CD4-positive, CD25-positive, alpha-beta regulatory T cell (primary cell): ENCODE results near the gene RHD. TPM values are rescaled to one million over a fixed set of nuclear protein-coding genes. Genes with fewer than 3 reads are reported as not detected.
"Not testable (repeated sequence)": the region's sequence is repeated elsewhere in the genome, so short reads cannot be mapped to it uniquely, and the experiment has no call there.

ENCODE experiments used
- ATAC-seq, 2 donors: fragments of 150-1000 bp; cut with Tn5 transposase; one replicate each; pipeline ENCODE4 v1.10.0; 2021; ENCODE audit warnings: low read depth in 2 of 2, moderate number of reproducible peaks in 2 of 2, moderate library complexity in 1 of 2
- DNase-seq, 3 donors: peaks; one replicate each; pipeline versions ENCODE4 v3.0.0 to v3.0.0-alpha.2; 2012 to 2022; ENCODE audit warnings: mixed read lengths in 1 of 3
- H3K27ac ChIP-seq: one replicate; pipeline ENCODE4 v1.7.0; 2013; ENCODE audit warnings: mild to moderate bottlenecking, low read length; ENCODE audit not compliant: insufficient read depth, poor library complexity, severe bottlenecking
- H3K27me3 ChIP-seq: one replicate; pipeline ENCODE4 v1.7.0; 2013; ENCODE audit warnings: low read length; ENCODE audit not compliant: control insufficient read depth, insufficient read depth
- H3K36me3 ChIP-seq: one replicate; pipeline ENCODE4 v1.7.0; 2013; ENCODE audit warnings: mild to moderate bottlenecking, low read length, moderate library complexity; ENCODE audit not compliant: control insufficient read depth, insufficient read depth
- H3K4me1 ChIP-seq: 2 replicates; pipeline ENCODE4 v1.7.0; 2013; ENCODE audit warnings: mild to moderate bottlenecking, low read length; ENCODE audit not compliant: insufficient read depth, control insufficient read depth, poor library complexity, severe bottlenecking
- H3K4me3 ChIP-seq: one replicate; pipeline ENCODE4 v1.7.0; 2013; ENCODE audit warnings: low read depth, mild to moderate bottlenecking, low read length, moderate library complexity
- H3K9me3 ChIP-seq, 2 experiments: 1 replicate in 1 of 2; 2 replicates in 1 of 2; pipeline ENCODE4 v1.7.0; 2013; ENCODE audit warnings: low read length in 2 of 2, mild to moderate bottlenecking in 1 of 2, moderate library complexity in 1 of 2; ENCODE audit not compliant: control insufficient read depth in 2 of 2
- H3K27ac Mint-ChIP-seq, 3 donors: one replicate each; pipeline ENCODE4 v1.8.0; 2020 to 2022; ENCODE audit warnings: mild to moderate bottlenecking in 3 of 3, mixed read lengths in 3 of 3, moderate library complexity in 2 of 3
- H3K27me3 Mint-ChIP-seq: one replicate; pipeline ENCODE4 v1.8.0; 2022; ENCODE audit warnings: mild to moderate bottlenecking, mixed read lengths
- H3K36me3 Mint-ChIP-seq: one replicate; pipeline ENCODE4 v1.8.0; 2020; ENCODE audit warnings: mixed read lengths
- H3K4me1 Mint-ChIP-seq, 4 donors: one replicate each; pipeline ENCODE4 v1.8.0; 2020 to 2022; ENCODE audit warnings: mixed read lengths in 4 of 4, mild to moderate bottlenecking in 1 of 4
- H3K4me3 Mint-ChIP-seq, 4 donors: one replicate each; pipeline ENCODE4 v1.8.0; 2020 to 2022; ENCODE audit warnings: mild to moderate bottlenecking in 4 of 4, mixed read lengths in 4 of 4, moderate library complexity in 3 of 4
- H3K9me3 Mint-ChIP-seq, 7 donors: one replicate each; pipeline ENCODE4 v1.8.0; 2020 to 2022; ENCODE audit warnings: mixed read lengths in 7 of 7, mild to moderate bottlenecking in 3 of 7, moderate library complexity in 2 of 7
- polyA plus RNA-seq, 4 donors: library from polyadenylated mRNA; unstranded; fragments of 300-500 nt; fragmentation: Illumina TruSeq; gene quantifications; one replicate each; pipeline ENCODE4 v1.2.3, GENCODE V29; 2021
- total RNA-seq: library from RNA; stranded (reverse); gene quantifications from one replicate; pipeline ENCODE4 v1.2.3, GENCODE V29; 2022

The RHD gene
- total and polyA plus RNA-seq, 5 donors from 2014 or later = 0.10 to 0.48 (median 0.29) TPM

GRCh38 chr1:25322127-25322526 lies 49.8 kb downstream of the RHD start:
- H3K27me3 ChIP-seq, H3K4me3 Mint-ChIP-seq, ATAC-seq, H3K36me3 Mint-ChIP-seq, H3K4me3 ChIP-seq, H3K9me3 Mint-ChIP-seq, H3K27ac ChIP-seq, H3K4me1 Mint-ChIP-seq, H3K27ac Mint-ChIP-seq, H3K4me1 ChIP-seq, DNase-seq, H3K9me3 ChIP-seq, H3K27me3 Mint-ChIP-seq, H3K36me3 ChIP-seq: not testable (repeated sequence)

- not testable (repeated sequence) for H3K4me1 Mint-ChIP-seq, H3K9me3 ChIP-seq, H3K27me3 Mint-ChIP-seq, ATAC-seq, H3K27me3 ChIP-seq, DNase-seq, H3K4me3 ChIP-seq, H3K4me1 ChIP-seq, H3K9me3 Mint-ChIP-seq, H3K27ac Mint-ChIP-seq, H3K4me3 Mint-ChIP-seq, H3K36me3 ChIP-seq, H3K36me3 Mint-ChIP-seq, H3K27ac ChIP-seq
Measured at GRCh38 chr1:25324407-25324806, 52.1 kb downstream of the RHD start.

GRCh38 chr1:25327864-25328790 lies 55.8 kb downstream of the RHD start:
- not testable (repeated sequence) for H3K36me3 ChIP-seq, H3K4me3 ChIP-seq, H3K9me3 ChIP-seq, H3K27me3 ChIP-seq, H3K27ac ChIP-seq, DNase-seq, H3K4me1 ChIP-seq, H3K9me3 Mint-ChIP-seq, H3K27me3 Mint-ChIP-seq, H3K36me3 Mint-ChIP-seq, H3K27ac Mint-ChIP-seq
- ATAC-seq = peak; percentile 77 to 83
- Mint-ChIP-seq H3K4me1 (peaks cover 9 to 32% (median 16%) of the 10 kb centered on the region in 4 donors), H3K4me3 (peak overlapping the region in 1 of 4 donors; percentile 69)

GRCh38 chr1:25328791-25329185 lies 56.5 kb downstream of the RHD start:
- H3K36me3 Mint-ChIP-seq, ATAC-seq, H3K27me3 Mint-ChIP-seq: not testable (repeated sequence)

GRCh38 chr1:25329336-25329735 lies 57.0 kb downstream of the RHD start:
- not testable (repeated sequence) for H3K36me3 ChIP-seq, H3K27ac ChIP-seq, ATAC-seq, H3K27me3 Mint-ChIP-seq, H3K4me1 ChIP-seq, H3K4me3 ChIP-seq, H3K36me3 Mint-ChIP-seq, H3K9me3 Mint-ChIP-seq, H3K27me3 ChIP-seq, H3K9me3 ChIP-seq, DNase-seq
- Mint-ChIP-seq H3K4me3 (peak overlapping the region in 1 of 4 donors; percentile 72), H3K4me1 (peaks cover 9 to 44% (median 23%) of the 10 kb centered on the region in 4 donors), H3K27ac (peak overlapping the region in 2 of 3 donors; percentile 71 to 89)

More at GRCh38 chr1:25328791-25329185, 56.5 kb downstream of the RHD start:
- not testable (repeated sequence) for H3K27ac Mint-ChIP-seq, H3K4me1 ChIP-seq, H3K36me3 ChIP-seq, H3K9me3 Mint-ChIP-seq, H3K9me3 ChIP-seq, DNase-seq, H3K4me3 ChIP-seq, H3K27ac ChIP-seq, H3K27me3 ChIP-seq
- Mint-ChIP-seq H3K4me3 (peak overlapping the region in 1 of 4 donors; percentile 69), H3K4me1 (peaks cover 9 to 38% (median 21%) of the 10 kb centered on the region in 4 donors)

- not testable (repeated sequence) for H3K4me1 ChIP-seq, H3K36me3 Mint-ChIP-seq, H3K9me3 ChIP-seq, H3K9me3 Mint-ChIP-seq, H3K27ac ChIP-seq, H3K36me3 ChIP-seq, H3K27me3 Mint-ChIP-seq, H3K27me3 ChIP-seq
- DNase-seq (peak in 2 of 3 donors; percentile 34 to 50), ATAC-seq (peak; percentile 43 to 58)
- Mint-ChIP-seq H3K27ac (peak overlapping the region in 2 of 3 donors; percentile 38 to 89), H3K4me3 (peak overlapping the region; percentile 24 to 87 (median 66)), H3K4me1 (peaks cover 9 to 45% (median 26%) of the 10 kb centered on the region in 4 donors)
- H3K4me3 ChIP-seq = peak overlapping the region; percentile 48
Measured at GRCh38 chr1:25329950-25330349, 57.6 kb downstream of the RHD start.

- H3K4me3 ChIP-seq = peak overlapping the region; percentile 95
- peak overlapping the region; percentile 88 to 98 (median 94) for H3K4me3 Mint-ChIP-seq
Measured at GRCh38 chr1:25336922-25337354, 64.6 kb downstream of the RHD start.

More at GRCh38 chr1:25336922-25337354, 64.6 kb downstream of the RHD start:
- not testable (repeated sequence) for H3K36me3 Mint-ChIP-seq, H3K27me3 Mint-ChIP-seq, H3K27me3 ChIP-seq, H3K9me3 Mint-ChIP-seq, H3K36me3 ChIP-seq, H3K9me3 ChIP-seq
- Mint-ChIP-seq H3K27ac (peak overlapping the region; percentile 87 to 96 (median 93)), H3K4me1 (peaks cover 15 to 53% (median 33%) of the 10 kb centered on the region in 4 donors)
- peak; percentile 11 to 63 (median 50) for DNase-seq
- H3K4me1 ChIP-seq = peaks cover 27% of the 10 kb centered on the region
- ATAC-seq = peak; percentile 4 to 9
- peak overlapping the region; percentile 60 for H3K27ac ChIP-seq
